ENCODE data around the gene TSC22D4.

The TSC22D4 gene

GRCh38 chr7:100483722-100484672 is 5.0 kb upstream of the TSC22D4 start, which contains the start of gene NYAP1 (continued):
- TF ChIP-seq ZBTB49 (tag by site-specific recombination; IDR thresholded peaks at IDR 0.05; ENCODE audit: low read depth) (no peak), MZF1 (tag by site-specific recombination; IDR thresholded peaks at IDR 0.05; ENCODE audit: borderline replicate concordance) (no peak), ZNF624 (tag by site-specific recombination; IDR thresholded peaks at IDR 0.05) (no peak), ZNF146 (tag by site-specific recombination; IDR thresholded peaks at IDR 0.05) (no peak), YY2 (tag by site-specific recombination; IDR thresholded peaks at IDR 0.05) (no peak), ZSCAN23 (tag by site-specific recombination; IDR thresholded peaks at IDR 0.05) (no peak), ZBTB44 (tag by site-specific recombination; IDR thresholded peaks at IDR 0.05) (no peak), ZNF394 (tag by site-specific recombination; IDR thresholded peaks at IDR 0.05; ENCODE audit: borderline replicate concordance) (no peak; the same call in 1 of the 2 replicates), ZNF629 (tag by site-specific recombination; IDR thresholded peaks at IDR 0.05) (no peak), ZEB2 (tag by site-specific recombination; IDR thresholded peaks at IDR 0.05) (peak; percentile 42; the same call in 1 of the 2 replicates), ZNF571 (tag by site-specific recombination; IDR thresholded peaks at IDR 0.05) (no peak), PBX3 (CRISPR knock-in tag; IDR thresholded peaks at IDR 0.05) (no peak), INSM2 (tag by site-specific recombination; IDR thresholded peaks at IDR 0.05) (no peak), ZNF354C (tag by site-specific recombination; IDR thresholded peaks at IDR 0.05; ENCODE audit: borderline replicate concordance, low read depth) (no peak), CTCF (tag by site-specific recombination; IDR thresholded peaks at IDR 0.05) (no peak), GLI2 (tag by site-specific recombination; IDR thresholded peaks at IDR 0.05; ENCODE audit: borderline replicate concordance, low read depth) (no peak), ZNF214 (tag by site-specific recombination; IDR thresholded peaks at IDR 0.05; ENCODE audit: borderline replicate concordance) (no peak), ZSCAN4 (tag by site-specific recombination; IDR thresholded peaks at IDR 0.05) (no peak), ZNF426 (tag by site-specific recombination; IDR thresholded peaks at IDR 0.05) (no peak), ZNF600 (tag by site-specific recombination; IDR thresholded peaks at IDR 0.05) (0 out of 2 replicates have a peak, but pooled peaks have one; percentile 44), ZBTB20 (tag by site-specific recombination; IDR thresholded peaks at IDR 0.05) (0 out of 2 replicates have a peak, but pooled peaks have one; percentile 34), PRDM6 (tag by site-specific recombination; IDR thresholded peaks at IDR 0.05) (no peak), ZNF266 (tag by site-specific recombination; IDR thresholded peaks at IDR 0.05; ENCODE audit: low read depth) (no peak), ZNF335 (tag by site-specific recombination; conservative IDR thresholded peaks at IDR 0.05) (peak; percentile 69), WT1 (tag by site-specific recombination; IDR thresholded peaks at IDR 0.05) (no peak), ZNF837 (tag by site-specific recombination; IDR thresholded peaks at IDR 0.05) (no peak)
